SJSA1 (cell line): ENCODE results near the gene CERS3. TPM values are rescaled to one million over a fixed set of nuclear protein-coding genes. Genes with fewer than 3 reads are reported as not detected.

Experiments used
- DNase-seq, 2 experiments: peaks; one replicate each; pipeline ENCODE4 v3.0.0-alpha.2; 2015 to 2020; ENCODE audit warnings: low spot score in 2 of 2, low read depth in 1 of 2
- H3K27ac ChIP-seq: fragments of 250-450 bp; sonication (Bioruptor Pico); 2 replicates; pipeline ENCODE4 v1.5.1; 2020; ENCODE audit warnings: mild to moderate bottlenecking, moderate library complexity
- H3K27me3 ChIP-seq: fragments of 250-450 bp; sonication (Bioruptor Pico); replicated peaks from 2 replicates; pipeline ENCODE4 v1.5.1; 2020; ENCODE audit warnings: mild to moderate bottlenecking, moderate library complexity
- H3K36me3 ChIP-seq: fragments of 250-450 bp; sonication (Bioruptor Pico); 2 replicates; pipeline ENCODE4 v1.5.1; 2020; ENCODE audit warnings: mild to moderate bottlenecking
- H3K4me1 ChIP-seq: fragments of 250-450 bp; sonication (Bioruptor Pico); replicated peaks from 2 replicates; pipeline ENCODE4 v1.6.1; 2021; ENCODE audit warnings: mild to moderate bottlenecking
- H3K4me3 ChIP-seq: fragments of 250-450 bp; sonication (Bioruptor Pico); 2 replicates; pipeline ENCODE4 v1.5.1; 2020; ENCODE audit warnings: mild to moderate bottlenecking
- H3K9me3 ChIP-seq: fragments of 250-450 bp; sonication (Bioruptor Pico); replicated peaks from 2 replicates; pipeline ENCODE4 v1.5.1; 2020; ENCODE audit warnings: mild to moderate bottlenecking
- total RNA-seq: library from RNA; depleted of rRNA; stranded (reverse); fragments of >200 nt; shearing (Covaris generic); gene quantifications from 2 replicates; pipeline ENCODE4 v1.2.3, GENCODE V29; 2014; rRNA removed

CERS3 gene
- total RNA-seq, 1 experiment from 2014 or later = not detected

DNA sequence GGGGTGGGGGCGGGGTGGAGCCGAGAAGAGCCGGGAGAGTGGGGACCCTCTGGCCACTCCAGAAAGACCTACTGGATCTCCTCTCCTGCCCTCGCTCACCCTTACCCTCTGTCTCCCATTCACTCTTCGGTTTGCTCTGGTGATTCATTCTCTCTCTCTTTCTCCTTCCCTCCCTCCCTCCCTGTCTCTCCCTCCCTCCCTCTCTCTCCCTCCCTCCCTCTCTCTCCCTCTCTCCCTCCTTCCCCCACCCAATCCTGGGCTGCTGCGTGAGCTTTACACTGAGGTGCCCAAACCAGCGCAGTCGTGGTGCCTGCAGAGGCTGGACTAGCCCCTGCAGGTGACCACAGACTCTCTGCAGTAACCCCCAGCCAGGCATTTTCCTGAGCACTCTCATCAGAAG, 154.8 kb downstream of the CERS3 start:
- no peaks in the 10 kb centered on the region for H3K36me3 ChIP-seq
- H3K4me1 ChIP-seq = no peaks in the 10 kb centered on the region
- H3K4me3 ChIP-seq = no peak overlapping the region
- H3K27me3 ChIP-seq = no peaks in the 10 kb centered on the region; the same call in 1 of the 2 replicates
- DNase-seq = no peak
- H3K27ac ChIP-seq = no peak overlapping the region
- no peaks in the 10 kb centered on the region for H3K9me3 ChIP-seq

DNA sequence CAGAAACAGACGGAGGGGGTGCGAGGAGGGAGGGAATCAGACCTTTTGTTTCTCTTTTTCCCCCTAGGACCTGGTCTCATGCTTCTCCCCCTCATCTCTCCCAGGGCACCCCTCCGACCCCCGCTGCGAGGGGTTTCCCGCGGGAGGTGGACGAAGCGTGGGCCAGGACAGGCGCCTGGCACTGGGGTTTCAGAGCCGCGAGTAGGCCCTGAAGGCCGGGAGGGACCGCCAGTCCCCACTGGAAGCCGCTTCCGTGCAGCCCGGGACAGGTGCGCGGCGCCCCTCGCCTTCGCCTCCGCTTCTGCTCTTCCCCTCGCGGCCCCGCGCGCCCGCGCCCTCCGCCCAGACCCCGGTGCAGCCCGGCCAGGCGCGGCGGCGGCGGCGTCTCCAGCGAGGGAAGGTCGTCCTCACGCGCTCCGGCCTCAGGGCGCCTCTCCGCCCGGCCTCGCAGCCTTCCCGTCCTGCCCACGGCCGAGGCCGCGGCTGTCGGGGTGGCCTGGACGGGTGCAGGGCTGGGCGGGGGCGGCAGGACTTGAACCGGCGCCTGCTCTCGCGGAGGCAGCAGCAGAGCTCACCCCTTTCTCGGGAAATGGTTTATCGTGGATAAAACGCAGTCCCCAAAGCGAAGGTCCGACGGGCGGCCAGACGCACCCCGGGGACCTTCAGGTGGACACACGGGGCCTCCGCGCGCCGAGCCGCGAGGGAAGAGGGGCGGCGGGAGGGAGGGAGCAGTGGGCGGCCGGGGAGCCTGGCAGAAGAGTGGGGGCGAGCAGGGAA, 155.4 kb downstream of the CERS3 start:
- Histone ChIP-seq H3K27me3 (no peaks in the 10 kb centered on the region; the same call in 1 of the 2 replicates), H3K4me1 (no peaks in the 10 kb centered on the region), H3K4me3 (no peak overlapping the region), H3K36me3 (no peaks in the 10 kb centered on the region), H3K27ac (no peak overlapping the region), H3K9me3 (no peaks in the 10 kb centered on the region)
- no peak for DNase-seq

GRCh38 chr15:100372739-100373119, 156.0 kb downstream of the CERS3 start:
- Histone ChIP-seq H3K27me3 (no peaks in the 10 kb centered on the region; the same call in 1 of the 2 replicates), H3K4me3 (no peak overlapping the region)

DNA sequence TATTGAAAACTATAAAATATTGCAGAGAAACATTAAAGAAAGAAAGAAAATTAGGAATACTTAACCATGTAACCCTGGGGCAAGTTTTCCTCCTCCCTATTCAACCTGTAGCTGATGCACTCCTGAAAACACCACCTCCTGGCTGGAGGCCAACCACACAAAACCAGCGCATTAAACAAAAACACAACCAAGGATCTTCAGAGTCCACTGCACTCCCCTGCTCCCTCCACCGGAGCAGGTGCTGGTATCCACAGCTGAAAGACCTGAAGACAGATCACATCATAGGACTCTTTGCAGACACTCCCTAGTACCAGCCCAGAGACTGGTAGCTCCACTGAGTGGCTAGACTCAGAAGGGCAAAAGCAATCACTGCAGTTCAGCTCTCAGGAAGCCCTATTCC, 173.4 kb downstream of the CERS3 start:
- no peaks in the 10 kb centered on the region; the same call in 1 of the 2 replicates for H3K9me3 ChIP-seq
- H3K4me3 ChIP-seq = no peak overlapping the region
- H3K36me3 ChIP-seq = no peaks in the 10 kb centered on the region
- H3K27ac ChIP-seq = no peak overlapping the region
- no peak for DNase-seq
- peaks cover 4% of the 10 kb centered on the region; the same call in 1 of the 2 replicates for H3K4me1 ChIP-seq
- H3K27me3 ChIP-seq = no peaks in the 10 kb centered on the region

More at GRCh38 chr15:100372739-100373119, 156.0 kb downstream of the CERS3 start:
- Histone ChIP-seq H3K36me3 (no peaks in the 10 kb centered on the region), H3K9me3 (no peaks in the 10 kb centered on the region), H3K27ac (no peak overlapping the region), H3K4me1 (no peaks in the 10 kb centered on the region)
- DNase-seq = no peak

GRCh38 chr15:100353449-100353848, 175.3 kb downstream of the CERS3 start:
- Histone ChIP-seq H3K4me3 (no peak overlapping the region), H3K9me3 (no peaks in the 10 kb centered on the region; the same call in 1 of the 2 replicates), H3K4me1 (peaks cover 13% of the 10 kb centered on the region; the same call in 1 of the 2 replicates), H3K27ac (no peak overlapping the region), H3K27me3 (no peaks in the 10 kb centered on the region), H3K36me3 (no peaks in the 10 kb centered on the region)
- DNase-seq = no peak

GRCh38 chr15:100350434-100351226, 178.1 kb downstream of the CERS3 start:
- no peak for DNase-seq
- H3K4me1 ChIP-seq = peaks cover 13% of the 10 kb centered on the region; the same call in 1 of the 2 replicates
- no peaks in the 10 kb centered on the region; the same call in 1 of the 2 replicates for H3K9me3 ChIP-seq
- H3K4me3 ChIP-seq = no peak overlapping the region
- no peak overlapping the region for H3K27ac ChIP-seq
- H3K36me3 ChIP-seq = no peaks in the 10 kb centered on the region
- no peaks in the 10 kb centered on the region for H3K27me3 ChIP-seq

Other genes starting within 250 kb of the CERS3 start
- 0.32 and 0.50 TPM in 2 replicates for gene ADAMTS17, start 187.0 kb downstream of the CERS3 start, total RNA-seq
- 19.3 and 24.2 TPM in 2 replicates for gene LINS1, start 73.2 kb upstream of the CERS3 start, total RNA-seq
- 8.6 and 11.4 TPM in 2 replicates for gene ASB7, start 73.6 kb upstream of the CERS3 start, total RNA-seq